NAMALWA (cell line): ENCODE data around the gene HRH1.
"Not testable (repeated sequence)": the region's sequence is repeated elsewhere in the genome, so short reads cannot be mapped to it uniquely, and the experiment has no call there.

Experiments used
- DNase-seq: peaks from one replicate; pipeline ENCODE4 v3.0.0-alpha.2; 2015; ENCODE audit warnings: low spot score

HRH1 gene

GRCh38 chr3:11170052-11170770, 15.9 kb downstream of the HRH1 start:
- no peak for DNase-seq

- DNase-seq, result no peak
Measured at GRCh38 chr3:11172096-11172690, 17.9 kb downstream of the HRH1 start.

GRCh38 chr3:11173828-11174465, 19.7 kb downstream of the HRH1 start:
- no peak for DNase-seq

- no peak for DNase-seq
Measured at GRCh38 chr3:11178421-11178820, 24.1 kb downstream of the HRH1 start.

- not testable (repeated sequence) for DNase-seq
Measured at GRCh38 chr3:11184328-11184969, 30.2 kb downstream of the HRH1 start.

- no peak for DNase-seq
Measured at GRCh38 chr3:11185144-11185543, 30.9 kb downstream of the HRH1 start.

- DNase-seq, result no peak
Measured at GRCh38 chr3:11185564-11186317, 31.4 kb downstream of the HRH1 start.

- DNase-seq, result no peak
Measured at GRCh38 chr3:11186318-11186692, 32.0 kb downstream of the HRH1 start.

GRCh38 chr3:11186771-11187191, 32.5 kb downstream of the HRH1 start:
- no peak for DNase-seq

GRCh38 chr3:11187681-11188080, 33.4 kb downstream of the HRH1 start:
- DNase-seq, result no peak

- no peak for DNase-seq
Measured at GRCh38 chr3:11188231-11188630, 33.9 kb downstream of the HRH1 start.

GRCh38 chr3:11195201-11195600, 40.9 kb downstream of the HRH1 start:
- no peak for DNase-seq

- no peak for DNase-seq
Measured at GRCh38 chr3:11195721-11196332, 41.5 kb downstream of the HRH1 start.

GRCh38 chr3:11197484-11197883, 43.2 kb downstream of the HRH1 start:
- no peak for DNase-seq

GRCh38 chr3:11198070-11198469, 43.8 kb downstream of the HRH1 start:
- no peak for DNase-seq

GRCh38 chr3:11198495-11198894, 44.2 kb downstream of the HRH1 start:
- no peak for DNase-seq

GRCh38 chr3:11199902-11200845, 45.9 kb downstream of the HRH1 start:
- no peak for DNase-seq

GRCh38 chr3:11201251-11202019, 47.1 kb downstream of the HRH1 start:
- no peak for DNase-seq

GRCh38 chr3:11203961-11204360, 49.7 kb downstream of the HRH1 start:
- no peak for DNase-seq
